Upper lobe of left lung (tissue), 6 donors: ENCODE results near the gene SCGB1D4. TPM values are rescaled to one million over a fixed set of nuclear protein-coding genes. Genes with fewer than 3 reads are reported as not detected.

Experiments used
- ATAC-seq, 2 donors: fragments of 200-7000 bp; cut with Tn5 transposase; one replicate each; pipeline ENCODE4 v1.9.1; 2022; ENCODE audit warnings: mild to moderate bottlenecking in 2 of 2, moderate library complexity in 2 of 2; ENCODE audit not compliant: low FRiP score in 2 of 2
- DNase-seq, 2 donors: peaks; one replicate each; pipeline ENCODE4 v3.0.0-alpha.2; 2019 to 2020
- H3K27ac ChIP-seq, 4 donors: fragments of 200-600 bp; sonication (generic); one replicate each; pipeline ENCODE4 v1.5.1; 2016 to 2019
- H3K27me3 ChIP-seq, 4 donors: fragments of 200-600 bp; sonication (generic); one replicate each; pipeline ENCODE4 v1.5.1; 2017 to 2019
- H3K36me3 ChIP-seq, 4 donors: fragments of 200-600 bp; sonication (generic); one replicate each; pipeline ENCODE4 v1.5.1; 2016 to 2019
- H3K4me1 ChIP-seq, 4 donors: fragments of 200-600 bp; sonication (generic); one replicate each; pipeline ENCODE4 v1.5.1; 2018 to 2019
- H3K4me3 ChIP-seq, 4 donors: fragments of 200-600 bp; sonication (generic); one replicate each; pipeline ENCODE4 v1.5.1; 2017 to 2019; ENCODE audit warnings: mild to moderate bottlenecking in 2 of 4, moderate library complexity in 1 of 4
- H3K9me3 ChIP-seq, 4 donors: fragments of 200-600 bp; sonication (generic); one replicate each; pipeline ENCODE4 v1.5.1; 2018 to 2019
- CTCF ChIP-seq, 6 experiments: fragments of 450-650 bp in 4 of 6; fragments of 200-600 bp in 2 of 6; sonication (generic) in 2 of 6; IDR thresholded peaks; one replicate each; pipeline ENCODE4 v1.5.1; 2016 to 2019; ENCODE audit warnings: antibody characterized with exemption in 6 of 6
- EP300 ChIP-seq, 4 donors: sonication (generic); formaldehyde crosslinking; IDR thresholded peaks; one replicate each; pipeline ENCODE4 v1.5.1; 2017; ENCODE audit warnings: antibody characterized with exemption in 4 of 4, control low read depth in 2 of 4
- POLR2A ChIP-seq, 4 donors: fragments of 450-650 bp; IDR thresholded peaks; one replicate each; pipeline ENCODE4 v1.5.1; 2016 to 2017; ENCODE audit warnings: antibody characterized with exemption in 4 of 4, mild to moderate bottlenecking in 2 of 4
- POLR2AphosphoS5 ChIP-seq, 2 donors: sonication (generic); formaldehyde crosslinking; IDR thresholded peaks; one replicate each; pipeline ENCODE4 v1.5.1; 2017; ENCODE audit warnings: antibody characterized with exemption in 2 of 2
- WGBS, 2 donors: methylation state at CpG; one replicate each; pipeline ENCODE4 v1.1.5; 2017 to 2018; 5-methylcytosine and 5-hydroxymethylcytosine counted together
- total RNA-seq, 6 donors: library from RNA; depleted of rRNA in 4 of 6; stranded (reverse); fragments of >200 nt in 4 of 6; gene quantifications; one replicate each; pipeline versions ENCODE4 v1.1.0 to v1.2.1, GENCODE V29; 2016 to 2021
- donor health status: DM: no; HTN: no; CAD: no; lungs with moderate emphysema.
- donor health status: DM: no; HTN: yes; CAD: no; lungs with severe emphysema.

The SCGB1D4 gene
- total RNA-seq, 6 donors from 2014 or later = not detected

- Histone ChIP-seq H3K9me3 (no peaks in the 10 kb centered on the region), H3K27ac (no peak overlapping the region), H3K36me3 (no peaks in the 10 kb centered on the region), H3K4me1 (no peaks in the 10 kb centered on the region), H3K27me3 (no peaks in the 10 kb centered on the region), H3K4me3 (no peak overlapping the region)
- TF ChIP-seq CTCF (IDR thresholded peaks at IDR 0.05) = no peak
- no peak for TF ChIP-seq POLR2A (IDR thresholded peaks at IDR 0.05)
- no peak for TF ChIP-seq POLR2AphosphoS5 (IDR thresholded peaks at IDR 0.05)
- TF ChIP-seq EP300 (IDR thresholded peaks at IDR 0.05) = no peak
- WGBS, 2 donors = 64 to 73% methylated on average over 1 of the region's 1 CpG
- no peak for DNase-seq
- no peak for ATAC-seq
Measured at GRCh38 chr11:62264004-62264403, 34.9 kb downstream of the SCGB1D4 start.

- no peak for DNase-seq
- no peaks in the 10 kb centered on the region for H3K27me3 ChIP-seq
- TF ChIP-seq CTCF (IDR thresholded peaks at IDR 0.05) (no peak), POLR2AphosphoS5 (IDR thresholded peaks at IDR 0.05) (no peak), POLR2A (IDR thresholded peaks at IDR 0.05) (no peak), EP300 (IDR thresholded peaks at IDR 0.05) (no peak)
- H3K36me3 ChIP-seq = no peaks in the 10 kb centered on the region
- H3K4me3 ChIP-seq = no peak overlapping the region
- no peak overlapping the region for H3K27ac ChIP-seq
- 65 to 75% methylated on average over 6 of the region's 6 CpGs for WGBS, 2 donors
- H3K4me1 ChIP-seq = no peaks in the 10 kb centered on the region
- H3K9me3 ChIP-seq = no peaks in the 10 kb centered on the region
- ATAC-seq = no peak
Measured at GRCh38 chr11:62260261-62260953, 38.5 kb downstream of the SCGB1D4 start.

GRCh38 chr11:62256281-62256680, 42.6 kb downstream of the SCGB1D4 start:
- H3K27me3 ChIP-seq = no peaks in the 10 kb centered on the region
- H3K27ac ChIP-seq = no peak overlapping the region
- WGBS, 2 donors = 83 to 85% methylated on average over 2 of the region's 2 CpGs
- no peaks in the 10 kb centered on the region for H3K36me3 ChIP-seq
- H3K9me3 ChIP-seq = peaks cover 14 to 29% (median 20%) of the 10 kb centered on the region in 4 donors
- no peak for ATAC-seq
- DNase-seq = no peak
- H3K4me3 ChIP-seq = no peak overlapping the region
- no peaks in the 10 kb centered on the region for H3K4me1 ChIP-seq
- TF ChIP-seq CTCF (IDR thresholded peaks at IDR 0.05) (no peak), EP300 (IDR thresholded peaks at IDR 0.05) (no peak), POLR2AphosphoS5 (IDR thresholded peaks at IDR 0.05) (no peak), POLR2A (IDR thresholded peaks at IDR 0.05) (no peak)

GRCh38 chr11:62253999-62254542, 44.8 kb downstream of the SCGB1D4 start:
- Histone ChIP-seq H3K9me3 (peaks cover 18 to 42% (median 31%) of the 10 kb centered on the region in 4 donors), H3K4me1 (no peaks in the 10 kb centered on the region), H3K27me3 (no peaks in the 10 kb centered on the region), H3K4me3 (no peak overlapping the region), H3K36me3 (no peaks in the 10 kb centered on the region), H3K27ac (no peak overlapping the region)
- 68 to 93% methylated on average over 3 of the region's 3 CpGs for WGBS, 2 donors
- no peak for ATAC-seq
- DNase-seq = no peak
- TF ChIP-seq EP300 (IDR thresholded peaks at IDR 0.05) = no peak
- no peak for TF ChIP-seq POLR2A (IDR thresholded peaks at IDR 0.05)
- no peak for TF ChIP-seq POLR2AphosphoS5 (IDR thresholded peaks at IDR 0.05)

- Histone ChIP-seq H3K27me3 (no peaks in the 10 kb centered on the region), H3K4me3 (no peak overlapping the region), H3K9me3 (peaks cover 18 to 42% (median 31%) of the 10 kb centered on the region in 4 donors), H3K36me3 (no peaks in the 10 kb centered on the region), H3K27ac (no peak overlapping the region), H3K4me1 (no peaks in the 10 kb centered on the region)
- DNase-seq (no peak), ATAC-seq (no peak)
- 51 to 60% methylated on average over 4 of the region's 4 CpGs for WGBS, 2 donors
- no peak for TF ChIP-seq EP300 (IDR thresholded peaks at IDR 0.05)
- no peak for TF ChIP-seq POLR2AphosphoS5 (IDR thresholded peaks at IDR 0.05)
- TF ChIP-seq POLR2A (IDR thresholded peaks at IDR 0.05) = no peak
- TF ChIP-seq CTCF (IDR thresholded peaks at IDR 0.05) = no peak
Measured at GRCh38 chr11:62251698-62252097, 47.2 kb downstream of the SCGB1D4 start.

Other genes starting within 250 kb of the SCGB1D4 start
- gene INCENP, start 175.1 kb downstream of the SCGB1D4 start, total RNA-seq = 10 to 100 TPM; 11.9 to 44.0 (median 19.7) TPM
- not detected for gene SCGB1D1, start 108.9 kb downstream of the SCGB1D4 start, total RNA-seq
- 1 to 10 TPM in 4 of 6 donors, not detected in 2; 2.0 to 4.3 (median 2.4) TPM for gene SCGB2A1, start 90.4 kb downstream of the SCGB1D4 start, total RNA-seq
- not detected for gene SCGB1D2, start 56.8 kb downstream of the SCGB1D4 start, total RNA-seq
- gene SCGB2A2, start 28.9 kb downstream of the SCGB1D4 start, total RNA-seq = not detected
- gene ASRGL1, start 38.4 kb upstream of the SCGB1D4 start, total RNA-seq = 10 to 100 TPM; 31.2 to 82.8 (median 49.3) TPM
- 1,000 to 10,000 TPM in 4 of 6 donors, 100 to 1,000 TPM in 1, 10 to 100 TPM in 1; 85.4 to 2,572 (median 1,269) TPM for gene SCGB1A1, start 120.0 kb upstream of the SCGB1D4 start, total RNA-seq
- 1,000 to 10,000 TPM in 2 of 6 donors, 100 to 1,000 TPM in 4; 583 to 1,153 (median 829) TPM for gene AHNAK, start 247.7 kb upstream of the SCGB1D4 start, total RNA-seq